GM12891 (cell line): ENCODE results near the gene CD180.

ENCODE experiments used
- DNase-seq: peaks from one replicate; pipeline ENCODE4 v3.0.0; 2011; ENCODE audit warnings: low spot score; ENCODE audit not compliant: insufficient read length
- FAIRE-seq: peaks from 2 replicates; lab custom pipeline; 2011; peaks lifted over from hg19 to GRCh38; lab: Jason Lieb, UNC
- PAX5 ChIP-seq: IDR thresholded peaks from 2 replicates; pipeline ENCODE4 v1.6.1; 2011; ENCODE audit warnings: low read length, moderate library complexity, mild to moderate bottlenecking; ENCODE audit not compliant: insufficient read depth, severe bottlenecking
- POLR2A ChIP-seq: IDR thresholded peaks from 2 replicates; pipeline ENCODE4 v1.6.1; 2011; ENCODE audit warnings: low read depth, low read length, control low read depth
- POLR2AphosphoS5 ChIP-seq: IDR thresholded peaks from 2 replicates; pipeline ENCODE4 v1.6.1; 2011; ENCODE audit warnings: low read depth, low read length, control low read depth
- POU2F2 ChIP-seq: IDR thresholded peaks from 2 replicates; pipeline ENCODE4 v1.6.1; 2011; ENCODE audit warnings: low read depth, mild to moderate bottlenecking, control low read depth, low read length, moderate library complexity
- SPI1 ChIP-seq: IDR thresholded peaks from 2 replicates; pipeline ENCODE4 v1.6.1; 2011; ENCODE audit warnings: low read depth, low read length, control low read depth
- TAF1 ChIP-seq: IDR thresholded peaks from 2 replicates; pipeline ENCODE4 v1.6.1; 2011; ENCODE audit warnings: low read depth, low read length, control low read depth

Gene CD180

DNA sequence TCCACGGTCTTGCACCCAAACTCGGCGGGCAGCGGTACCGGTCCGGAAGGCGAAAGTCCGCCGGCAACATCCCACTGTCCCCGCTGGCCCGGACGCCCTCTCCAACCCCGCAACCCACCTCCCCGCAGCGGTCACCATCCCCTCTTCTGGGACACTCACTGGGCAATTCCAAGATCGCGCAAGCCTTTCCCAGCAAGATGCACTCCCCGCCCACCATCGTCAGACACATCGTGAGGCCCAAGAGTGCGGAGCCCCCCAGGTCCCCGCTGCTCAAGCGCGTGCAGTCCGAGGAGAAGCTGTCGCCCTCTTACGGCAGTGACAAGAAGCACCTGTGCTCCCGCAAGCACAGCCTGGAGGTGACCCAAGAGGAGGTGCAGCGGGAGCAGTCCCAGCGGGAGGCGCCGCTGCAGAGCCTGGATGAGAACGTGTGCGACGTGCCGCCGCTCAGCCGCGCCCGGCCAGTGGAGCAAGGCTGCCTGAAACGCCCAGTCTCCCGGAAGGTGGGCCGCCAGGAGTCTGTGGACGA lies 33.3 kb downstream of the CD180 start:
- FAIRE-seq (no peak), DNase-seq (no peak)
- TF ChIP-seq PAX5 (no peak), POU2F2 (no peak), POLR2AphosphoS5 (no peak), POLR2A (no peak), TAF1 (no peak), SPI1 (no peak)

DNA sequence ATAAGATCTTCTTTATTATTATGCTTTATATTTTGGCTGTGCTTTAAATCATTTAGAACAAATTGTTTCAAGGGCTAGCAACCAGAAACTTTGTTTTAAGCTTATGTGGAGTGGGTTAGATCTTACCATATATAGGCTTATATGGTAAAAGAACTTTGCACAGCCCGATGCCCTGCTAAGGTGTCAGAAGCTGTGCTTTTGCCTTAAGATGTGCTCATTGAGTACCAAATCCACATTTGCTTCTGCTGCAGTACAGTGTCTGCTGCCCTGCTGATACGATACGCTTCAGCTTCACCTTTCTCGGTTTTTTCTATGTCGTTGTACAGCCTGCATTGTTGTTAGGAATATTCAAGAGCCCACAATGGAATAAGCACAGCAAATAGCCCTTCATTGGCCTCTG lies 34.8 kb downstream of the CD180 start:
- DNase-seq (no peak), FAIRE-seq (no peak)
- TF ChIP-seq TAF1, result no peak
- no peak for TF ChIP-seq POU2F2
- TF ChIP-seq SPI1, result no peak
- TF ChIP-seq POLR2A, result no peak
- no peak for TF ChIP-seq PAX5
- TF ChIP-seq POLR2AphosphoS5, result no peak

DNA sequence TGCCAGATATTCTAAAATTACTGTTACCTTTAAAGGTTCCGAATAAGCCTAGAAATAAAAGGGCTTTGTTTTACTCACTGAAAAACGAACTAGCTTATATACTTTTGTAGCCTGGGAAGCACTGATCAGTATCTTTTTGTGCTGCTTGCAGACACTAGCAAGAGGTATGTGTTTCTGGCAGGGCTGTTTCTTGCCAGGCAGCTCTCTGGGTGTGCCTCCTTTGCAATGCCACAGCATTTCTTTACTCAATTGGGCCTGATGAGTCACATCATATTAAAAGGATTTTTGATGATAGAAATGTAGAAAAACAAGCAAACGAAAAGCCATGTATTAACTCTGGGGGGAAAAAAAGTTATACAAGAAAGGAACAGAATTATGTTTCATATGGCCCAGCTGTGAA lies 35.6 kb downstream of the CD180 start:
- TF ChIP-seq TAF1 (no peak), POU2F2 (no peak)
- FAIRE-seq, result no peak
- DNase-seq, result no peak

DNA sequence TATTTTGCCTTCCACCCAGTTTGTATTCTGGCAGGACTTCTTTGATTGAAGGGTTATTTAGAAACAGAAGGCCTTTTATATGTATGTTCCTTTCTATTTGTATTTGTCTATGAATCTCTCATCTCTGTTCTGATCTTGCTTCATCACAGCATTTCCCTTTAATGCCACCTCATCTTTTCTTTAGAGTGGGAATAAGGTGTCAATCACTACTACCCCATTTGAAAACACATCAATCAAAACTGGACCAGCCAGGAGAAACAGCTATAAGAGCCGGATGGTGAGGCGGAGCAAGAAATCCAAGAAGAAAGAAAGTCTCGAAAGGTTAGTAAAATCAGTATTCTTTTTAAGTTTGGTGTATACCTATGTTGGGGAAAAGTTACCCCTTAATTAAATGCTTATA lies 36.3 kb downstream of the CD180 start:
- DNase-seq (no peak), FAIRE-seq (no peak)
- no peak for TF ChIP-seq POU2F2
- no peak for TF ChIP-seq TAF1
- TF ChIP-seq POLR2A, result no peak
- no peak for TF ChIP-seq SPI1

DNA sequence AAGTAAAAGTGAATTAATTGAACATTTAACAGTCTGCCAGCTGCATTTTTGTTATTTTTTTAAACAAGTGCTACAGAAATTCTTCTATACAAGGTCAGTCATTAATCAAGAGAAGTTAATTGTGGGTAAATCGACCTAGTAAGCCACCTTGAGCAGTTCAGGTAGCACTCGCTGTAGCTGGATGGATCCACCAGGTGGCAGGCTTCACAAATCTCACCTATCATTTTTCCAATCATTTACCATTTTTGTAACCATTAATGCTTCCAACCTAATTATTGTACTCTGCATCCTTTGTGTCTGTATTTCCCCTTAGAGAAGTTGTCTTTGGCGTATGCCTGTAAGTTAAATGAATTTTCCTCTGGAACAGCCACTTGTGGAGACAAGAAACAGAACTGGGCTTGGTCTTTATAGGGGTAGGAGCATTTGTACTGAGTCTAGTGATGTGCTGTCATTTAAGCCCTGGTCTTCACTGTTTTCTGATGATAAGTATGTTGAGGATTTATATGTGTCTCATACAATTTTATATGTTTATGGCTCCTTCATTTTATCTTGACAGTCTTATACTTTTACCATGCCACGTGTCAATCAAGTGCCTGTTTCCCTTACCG lies 39.5 kb downstream of the CD180 start:
- TF ChIP-seq PAX5 (no peak), POLR2A (no peak), POLR2AphosphoS5 (no peak), SPI1 (no peak), TAF1 (no peak), POU2F2 (no peak)
- FAIRE-seq (peak; percentile 82), DNase-seq (peak; percentile 14)

DNA sequence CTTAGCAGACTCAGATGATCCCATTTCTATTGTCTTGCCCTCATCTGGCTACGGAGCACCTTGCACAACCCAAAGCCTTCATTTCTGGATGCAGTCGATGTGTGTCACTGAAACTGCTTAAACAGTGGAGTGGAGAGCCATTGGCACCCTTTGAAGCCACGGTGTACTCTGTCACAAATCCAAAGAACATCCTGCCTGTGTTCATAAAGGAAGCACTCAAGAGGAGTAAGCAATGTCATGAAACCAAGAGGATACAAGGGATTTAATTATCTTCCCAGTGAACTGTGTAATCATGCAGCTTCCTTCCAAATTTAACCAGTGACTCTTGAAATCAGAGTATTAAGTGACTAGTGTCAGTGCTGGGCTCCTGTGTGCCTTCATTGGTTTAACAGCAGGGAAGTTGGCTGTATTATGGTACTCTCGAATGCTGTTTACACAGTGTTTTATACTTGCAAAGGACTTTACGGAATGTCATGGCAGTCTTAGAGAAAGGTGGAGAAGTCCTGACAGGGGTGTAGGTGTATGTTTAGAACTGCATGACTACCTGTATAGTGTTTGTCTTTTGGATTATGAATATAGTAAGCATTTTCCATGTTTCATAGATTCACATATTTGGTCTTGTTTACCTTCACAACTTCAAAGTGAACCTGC lies 41.9 kb downstream of the CD180 start:
- DNase-seq (no peak), FAIRE-seq (no peak)
- TF ChIP-seq TAF1 (no peak), POLR2A (no peak), SPI1 (no peak), PAX5 (no peak), POLR2AphosphoS5 (no peak), POU2F2 (no peak)

DNA sequence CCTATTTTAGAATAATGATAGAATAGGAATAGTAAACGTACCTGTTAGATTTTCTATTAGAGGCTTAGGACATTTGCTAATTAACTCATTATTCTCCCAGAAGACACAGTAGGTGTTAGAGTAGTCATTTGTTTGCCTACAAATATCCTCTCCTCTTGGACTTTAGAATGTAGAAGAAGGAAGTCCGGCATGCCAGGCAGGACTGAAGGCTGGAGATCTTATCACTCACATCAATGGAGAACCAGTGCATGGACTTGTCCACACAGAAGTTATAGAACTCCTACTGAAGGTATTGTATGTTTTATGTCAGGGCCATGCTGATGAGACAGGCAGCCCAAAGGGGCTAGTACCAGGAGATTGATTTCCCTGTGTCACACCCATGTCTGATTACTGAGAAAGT lies 43.3 kb downstream of the CD180 start:
- FAIRE-seq (no peak), DNase-seq (no peak)
- no peak for TF ChIP-seq PAX5
- no peak for TF ChIP-seq POLR2AphosphoS5
- TF ChIP-seq SPI1, result no peak
- TF ChIP-seq POLR2A, result no peak

DNA sequence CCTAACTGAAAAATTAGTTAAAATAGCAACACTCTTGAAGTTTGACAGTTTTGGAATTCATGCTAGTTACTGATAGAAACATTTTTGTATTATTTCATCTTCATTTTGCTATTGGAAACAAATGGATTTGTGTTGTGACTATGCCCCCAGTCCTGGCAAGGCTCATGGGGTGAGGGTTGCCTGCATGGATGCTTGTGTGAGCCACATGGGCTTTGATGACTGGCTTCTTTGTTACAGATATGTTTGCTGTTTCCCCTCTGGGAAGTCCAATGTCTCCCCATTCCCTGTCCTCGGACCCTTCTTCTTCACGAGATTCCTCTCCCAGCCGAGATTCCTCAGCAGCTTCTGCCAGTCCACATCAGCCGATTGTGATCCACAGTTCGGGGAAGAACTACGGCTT lies 44.2 kb downstream of the CD180 start:
- TF ChIP-seq TAF1 (no peak), PAX5 (no peak), POLR2AphosphoS5 (no peak), POU2F2 (no peak), POLR2A (no peak), SPI1 (no peak)
- FAIRE-seq (no peak), DNase-seq (no peak)

DNA sequence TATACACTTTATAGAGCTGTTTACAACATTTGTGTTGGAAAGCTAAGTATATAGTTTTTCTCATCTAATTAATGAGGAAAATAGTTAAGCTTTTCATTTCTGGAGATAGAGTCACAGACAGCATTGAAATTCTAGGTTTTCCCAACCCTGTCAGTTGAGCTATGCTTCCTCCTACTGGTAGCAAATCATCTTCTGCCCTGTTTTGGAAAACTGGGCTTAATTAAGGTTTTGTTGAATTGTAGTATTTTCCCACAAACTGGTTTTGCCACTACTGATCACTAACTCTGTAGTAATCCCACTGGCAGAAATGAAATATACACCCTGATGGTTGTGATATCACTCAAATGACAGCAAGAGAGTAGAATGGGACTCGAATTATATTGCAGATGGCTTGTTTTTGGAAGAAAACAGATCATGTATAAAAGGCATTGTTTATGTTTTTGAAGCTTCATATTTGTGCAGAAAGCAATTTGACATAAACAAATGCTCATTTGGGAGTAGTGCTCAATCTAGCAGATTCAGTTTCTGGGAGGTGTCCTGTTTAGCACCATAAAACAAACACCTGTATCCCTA lies 46.6 kb downstream of the CD180 start:
- FAIRE-seq (no peak), DNase-seq (no peak)
- TF ChIP-seq POU2F2 (no peak), POLR2AphosphoS5 (no peak), PAX5 (no peak), SPI1 (no peak)

DNA sequence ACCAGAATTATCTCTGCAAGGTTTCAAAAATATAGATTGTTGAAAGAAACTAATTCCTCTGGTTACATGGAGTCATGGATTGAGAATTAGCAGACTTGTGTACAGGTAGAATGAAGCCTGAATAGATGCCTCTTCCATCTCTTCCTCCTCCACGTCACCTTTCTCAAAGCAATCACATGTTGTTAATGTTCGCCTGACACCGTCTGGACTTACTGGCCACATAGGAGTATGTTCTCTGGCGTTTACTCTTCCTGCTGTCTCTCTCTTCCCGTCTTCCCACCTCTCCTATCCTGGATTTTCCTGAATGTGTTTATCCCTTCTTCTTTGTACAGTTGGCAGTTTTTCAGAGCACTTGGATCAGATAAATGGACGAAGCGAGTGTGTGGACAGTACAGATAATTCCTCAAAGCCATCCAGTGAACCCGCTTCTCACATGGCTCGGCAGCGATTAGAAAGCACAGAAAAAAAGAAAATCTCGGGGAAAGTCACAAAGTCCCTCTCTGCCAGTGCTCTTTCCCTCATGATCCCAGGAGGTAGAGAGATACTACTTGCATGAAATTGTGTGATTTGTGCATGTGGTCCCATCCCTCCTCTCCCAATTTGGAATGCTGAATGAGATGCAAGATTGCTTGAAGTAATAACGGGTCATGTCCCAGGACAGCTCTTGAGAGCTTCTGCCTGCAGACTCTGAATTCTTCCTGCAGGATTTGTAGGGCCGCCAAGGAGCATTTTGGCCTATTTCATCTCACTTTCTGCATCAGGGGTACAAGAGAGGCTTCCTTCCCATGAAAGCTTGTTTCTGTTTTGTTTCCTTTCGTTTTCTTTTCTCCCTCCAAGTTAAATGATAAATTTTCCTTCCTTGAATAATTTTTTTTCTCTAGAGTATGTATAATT lies 47.3 kb downstream of the CD180 start:
- FAIRE-seq (no peak), DNase-seq (no peak)
- TF ChIP-seq PAX5 (no peak), POU2F2 (no peak), POLR2A (no peak), POLR2AphosphoS5 (no peak), SPI1 (no peak), TAF1 (no peak)
